GM23338 (cell line): ENCODE data around the gene HIGD1B. TPM values are rescaled to one million over a fixed set of nuclear protein-coding genes. Genes with fewer than 3 reads are reported as not detected.

Experiments used
- ATAC-seq: fragments of 200-7000 bp; cut with Tn5 transposase; 3 replicates; pipeline ENCODE4 v1.9.1; 2020
- DNase-seq: peaks from one replicate; pipeline ENCODE4 v3.0.0-alpha.2; 2015; ENCODE audit warnings: low spot score
- H2AFZ ChIP-seq: fragments of 200-600 bp; sonication (generic); 2 replicates; pipeline ENCODE4 v1.8.0; 2016; ENCODE audit warnings: antibody characterized with exemption, mild to moderate bottlenecking, moderate library complexity
- H3F3A ChIP-seq: fragments of 200-600 bp; sonication (generic); replicated peaks from 2 replicates; pipeline ENCODE4 v1.8.0; 2017; ENCODE audit warnings: antibody characterized with exemption, mixed run types, low read depth
- H3K27ac ChIP-seq: fragments of 200-600 bp; sonication (generic); 2 replicates; pipeline ENCODE4 v1.6.1; 2016; ENCODE audit warnings: low read depth
- H3K27me3 ChIP-seq: fragments of 200-600 bp; sonication (generic); 2 replicates; pipeline ENCODE4 v1.8.0; 2016; ENCODE audit warnings: mild to moderate bottlenecking, mixed run types, moderate library complexity; ENCODE audit not compliant: insufficient read depth
- H3K36me3 ChIP-seq: fragments of 200-600 bp; sonication (generic); 2 replicates; pipeline ENCODE4 v1.8.0; 2016; ENCODE audit warnings: mild to moderate bottlenecking; ENCODE audit not compliant: insufficient read depth
- H3K4me1 ChIP-seq: fragments of 200-600 bp; sonication (generic); 2 replicates; pipeline ENCODE4 v1.8.0; 2016; ENCODE audit warnings: mild to moderate bottlenecking, moderate library complexity; ENCODE audit not compliant: insufficient read depth
- H3K4me2 ChIP-seq: fragments of 200-600 bp; sonication (generic); 2 replicates; pipeline ENCODE4 v1.7.1; 2017; ENCODE audit warnings: mixed run types
- H3K4me3 ChIP-seq: fragments of 200-600 bp; sonication (generic); 2 replicates; pipeline ENCODE4 v1.6.1; 2016; ENCODE audit warnings: mixed run types
- H3K79me2 ChIP-seq: fragments of 200-600 bp; sonication (generic); replicated peaks from 2 replicates; pipeline ENCODE4 v1.8.0; 2017; ENCODE audit warnings: mild to moderate bottlenecking; ENCODE audit not compliant: insufficient read depth
- H3K9me2 ChIP-seq: fragments of 200-600 bp; sonication (generic); 2 replicates; pipeline ENCODE4 v1.8.0; 2017; ENCODE audit not compliant: insufficient read depth
- H4K20me1 ChIP-seq: fragments of 200-600 bp; sonication (generic); replicated peaks from 2 replicates; pipeline ENCODE4 v1.8.0; 2017; ENCODE audit warnings: mild to moderate bottlenecking; ENCODE audit not compliant: insufficient read depth
- H3K27ac Mint-ChIP-seq: 2 replicates; pipeline ENCODE4 v1.8.0; 2020; ENCODE audit warnings: inconsistent platforms, mild to moderate bottlenecking, moderate library complexity, mixed read lengths
- H3K27me3 Mint-ChIP-seq: 3 replicates; pipeline ENCODE4 v1.8.0; 2022; ENCODE audit warnings: low read depth, mild to moderate bottlenecking, moderate library complexity, mixed read lengths, inconsistent platforms; ENCODE audit not compliant: insufficient read depth, poor library complexity
- H3K36me3 Mint-ChIP-seq: 3 replicates; pipeline ENCODE4 v1.8.0; 2021; ENCODE audit warnings: low read depth, mild to moderate bottlenecking, inconsistent platforms, moderate library complexity, mixed read lengths
- H3K4me1 Mint-ChIP-seq: 3 replicates; pipeline ENCODE4 v1.8.0; 2020; ENCODE audit warnings: mild to moderate bottlenecking, inconsistent platforms, mixed read lengths
- H3K4me3 Mint-ChIP-seq: 3 replicates; pipeline ENCODE4 v1.8.0; 2021; ENCODE audit warnings: moderate library complexity, mild to moderate bottlenecking, inconsistent platforms, mixed read lengths
- H3K9me3 Mint-ChIP-seq: 3 replicates; pipeline ENCODE4 v1.8.0; 2020; ENCODE audit warnings: moderate library complexity, mild to moderate bottlenecking, inconsistent platforms, mixed read lengths
- CREB1 ChIP-seq: fragments of 250-450 bp; sonication (Bioruptor Pico); IDR thresholded peaks from 2 replicates; pipeline ENCODE4 v1.5.0; 2020; ENCODE audit warnings: low read depth, mild to moderate bottlenecking, moderate library complexity
- CTCF ChIP-seq, 2 experiments: fragments of 200-600 bp in 1 of 2; sonication (generic) in 1 of 2; conservative IDR thresholded peaks; 2 replicates each; pipeline versions ENCODE4 v1.5.1 to v1.6.1; 2016 to 2017; ENCODE audit warnings: antibody characterized with exemption in 2 of 2, low read depth in 2 of 2, mild to moderate bottlenecking in 2 of 2, moderate library complexity in 1 of 2
- ETS1 ChIP-seq: IDR thresholded peaks from 2 replicates; pipeline ENCODE4 v1.6.1; 2016; ENCODE audit warnings: antibody characterized with exemption
- EZH2phosphoT487 ChIP-seq: fragments of 200-600 bp; sonication (generic); IDR thresholded peaks from one replicate; pipeline ENCODE4 v1.8.1; 2018; ENCODE audit warnings: antibody characterized with exemption; ENCODE audit not compliant: unreplicated experiment
- POLR2AphosphoS5 ChIP-seq: IDR thresholded peaks from 2 replicates; pipeline ENCODE4 v1.6.1; 2016; ENCODE audit warnings: antibody characterized with exemption, low read depth
- STAT1 ChIP-seq: IDR thresholded peaks from one replicate; pipeline ENCODE4 v1.6.1; 2016; ENCODE audit warnings: antibody characterized with exemption; ENCODE audit not compliant: unreplicated experiment
- polyA plus RNA-seq: library from polyadenylated mRNA; unstranded; fragments of >200 nt; fragmentation: Nextera tagmentation; extraction: Ambion mirVana; gene quantifications from 2 replicates; pipeline ENCODE4 v1.2.1, GENCODE V29; 2016
- total RNA-seq: library from RNA; depleted of rRNA; stranded (reverse); fragments of >200 nt; shearing (Covaris generic); gene quantifications from 2 replicates; pipeline ENCODE4 v1.2.3, GENCODE V29; 2014

HIGD1B gene
- total and polyA plus RNA-seq, 2 experiments from 2014 or later: not detected

DNA sequence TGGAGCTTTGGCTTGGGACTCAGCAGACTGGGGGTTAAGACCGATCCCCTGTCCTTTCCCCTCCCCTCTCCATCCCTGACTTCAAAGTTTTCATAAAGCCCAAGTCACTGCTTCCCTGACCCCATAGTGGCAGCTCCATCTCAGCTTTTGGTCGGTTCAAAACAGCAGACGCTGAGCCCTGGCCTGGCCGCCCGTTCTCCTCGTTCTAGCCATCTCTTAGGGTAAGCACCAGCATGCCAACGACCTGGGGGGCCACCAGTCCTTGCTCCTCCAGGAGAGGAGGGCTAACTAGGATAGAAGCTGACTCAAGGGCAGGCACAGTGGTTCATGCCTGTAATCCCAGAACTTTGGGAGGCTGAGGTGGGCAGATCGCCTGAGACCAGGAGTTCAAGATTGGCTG is 1.5 kb upstream of the HIGD1B start (continued):
- no peak for TF ChIP-seq CTCF (conservative IDR thresholded peaks at IDR 0.05; ENCODE audit: low read depth in 2 of 2)
- no peak for TF ChIP-seq POLR2AphosphoS5
- no peak for TF ChIP-seq CREB1
- no peak for TF ChIP-seq EZH2phosphoT487
- no peak for TF ChIP-seq ETS1
- no peak for TF ChIP-seq STAT1

GRCh38 chr17:44848257-44848795 is 643 bp downstream of the HIGD1B start:
- Histone ChIP-seq H3K4me2 (no peak overlapping the region), H3K79me2 (no peaks in the 10 kb centered on the region), H3K4me3 (no peak overlapping the region), H3K4me1 (peaks cover 22% of the 10 kb centered on the region), H3K9me2 (no peaks in the 10 kb centered on the region), H4K20me1 (0 out of 2 replicates have a peak, but pooled peaks cover 4% of the 10 kb centered on the region), H3K36me3 (peaks cover 6% of the 10 kb centered on the region), H2AFZ (no peak overlapping the region), H3K27ac (no peak overlapping the region), H3F3A (peaks cover 10% of the 10 kb centered on the region; the same call in 1 of the 2 replicates), H3K27me3 (no peaks in the 10 kb centered on the region)
- ATAC-seq: peak; percentile 27
- H3K4me3 Mint-ChIP-seq: no peak overlapping the region
- no peaks in the 10 kb centered on the region for H3K9me3 Mint-ChIP-seq
- TF ChIP-seq ETS1 (no peak), POLR2AphosphoS5 (peak; percentile 26; the same call in 1 of the 2 replicates)
- no peak overlapping the region for H3K27ac Mint-ChIP-seq
- DNase-seq: peak; percentile 49
- peaks cover 37% of the 10 kb centered on the region for H3K4me1 Mint-ChIP-seq
- peaks cover 39% of the 10 kb centered on the region for H3K36me3 Mint-ChIP-seq
- H3K27me3 Mint-ChIP-seq: peaks cover 14% of the 10 kb centered on the region

DNA sequence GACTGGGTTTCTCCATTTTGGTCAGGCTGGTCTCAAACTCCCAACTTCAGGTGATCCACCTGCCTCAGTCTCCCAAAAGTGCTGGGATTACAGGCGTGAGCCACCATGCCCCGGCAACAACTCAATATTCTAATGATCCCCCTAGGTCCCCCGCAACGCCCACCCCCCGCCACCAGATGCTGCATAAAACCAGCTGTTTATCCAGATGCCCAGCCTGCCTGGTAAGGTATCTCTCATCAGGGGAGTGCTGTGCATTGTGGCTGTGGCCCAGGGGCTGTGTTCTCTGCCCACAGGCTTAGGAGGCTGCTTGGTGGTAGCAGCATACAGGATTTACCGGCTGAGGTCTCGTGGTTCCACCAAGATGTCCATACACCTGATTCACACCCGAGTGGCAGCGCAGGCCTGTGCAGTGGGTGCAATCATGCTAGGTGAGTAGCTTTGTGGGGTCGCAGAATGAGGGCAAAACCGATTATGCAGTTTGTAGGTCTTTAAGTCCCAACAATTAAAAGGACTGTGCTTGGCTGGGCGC is 1.3 kb downstream of the HIGD1B start:
- Histone ChIP-seq H3K4me3 (no peak overlapping the region), H3K4me2 (no peak overlapping the region), H3F3A (peaks cover 11% of the 10 kb centered on the region; the same call in 1 of the 2 replicates), H2AFZ (no peak overlapping the region), H3K9me2 (no peaks in the 10 kb centered on the region), H4K20me1 (0 out of 2 replicates have a peak, but pooled peaks cover 4% of the 10 kb centered on the region), H3K79me2 (no peaks in the 10 kb centered on the region), H3K36me3 (peaks cover 13% of the 10 kb centered on the region), H3K4me1 (peaks cover 16% of the 10 kb centered on the region), H3K27ac (no peak overlapping the region), H3K27me3 (no peaks in the 10 kb centered on the region)
- Mint-ChIP-seq H3K4me1 (peaks cover 32% of the 10 kb centered on the region), H3K4me3 (no peak overlapping the region), H3K36me3 (peaks cover 46% of the 10 kb centered on the region), H3K9me3 (no peaks in the 10 kb centered on the region), H3K27me3 (peaks cover 14% of the 10 kb centered on the region), H3K27ac (peak overlapping the region; percentile 52; the same call in 1 of the 2 replicates)
- ATAC-seq: peak; percentile 18; the same call in 2 of the 3 replicates
- DNase-seq: peak; percentile 33
- TF ChIP-seq CTCF (conservative IDR thresholded peaks at IDR 0.05; ENCODE audit: low read depth in 2 of 2): no peak
